ENCODE results near the gene HINT1. TPM values are rescaled to one million over a fixed set of nuclear protein-coding genes. Genes with fewer than 3 reads are reported as not detected.

Gene HINT1
- total and polyA plus RNA-seq, 9 of the 15 experiments (the other 6 are each of a cell fraction or from before 2014, with no cell fraction given), result 296 to 1,027 (median 500) TPM

DNA sequence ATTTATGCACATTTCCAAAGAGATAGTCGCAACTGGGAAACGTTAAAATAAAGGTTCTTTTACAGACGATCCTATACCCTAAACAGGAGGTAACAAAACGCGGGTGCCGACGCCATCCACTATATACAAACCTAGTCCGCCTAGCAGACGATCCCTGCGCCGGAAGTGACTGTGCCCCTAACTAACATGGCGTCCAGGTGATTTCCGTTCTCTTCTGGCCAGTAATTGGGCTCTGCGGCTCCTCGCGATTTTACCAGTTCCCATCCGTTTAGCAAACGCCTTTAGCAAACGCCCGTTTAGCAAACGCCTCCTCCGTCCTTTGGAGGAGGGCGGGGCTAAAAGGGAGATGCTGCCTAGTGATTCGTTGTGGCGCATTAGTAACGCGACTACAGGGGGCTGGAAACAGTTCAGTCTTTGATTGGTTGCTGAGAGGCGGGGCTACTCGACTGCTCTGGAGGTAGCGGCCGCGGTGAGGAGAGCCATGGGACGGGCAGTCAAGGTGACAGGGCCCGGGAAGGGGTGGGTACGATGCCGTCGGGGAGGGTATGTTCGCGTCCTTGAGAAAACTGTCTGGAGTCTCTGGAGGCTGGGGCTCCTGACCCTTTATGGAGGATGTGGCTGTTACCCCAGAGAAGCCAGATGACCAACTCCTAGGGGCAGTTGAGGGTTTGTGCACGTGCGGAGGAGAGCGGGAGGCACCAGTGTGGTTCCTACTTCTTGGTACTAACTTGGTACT is 5.7 kb upstream of the HINT1 start, which contains the start of gene LYRM7 (continued):
- TF ChIP-seq, protein P1, sequence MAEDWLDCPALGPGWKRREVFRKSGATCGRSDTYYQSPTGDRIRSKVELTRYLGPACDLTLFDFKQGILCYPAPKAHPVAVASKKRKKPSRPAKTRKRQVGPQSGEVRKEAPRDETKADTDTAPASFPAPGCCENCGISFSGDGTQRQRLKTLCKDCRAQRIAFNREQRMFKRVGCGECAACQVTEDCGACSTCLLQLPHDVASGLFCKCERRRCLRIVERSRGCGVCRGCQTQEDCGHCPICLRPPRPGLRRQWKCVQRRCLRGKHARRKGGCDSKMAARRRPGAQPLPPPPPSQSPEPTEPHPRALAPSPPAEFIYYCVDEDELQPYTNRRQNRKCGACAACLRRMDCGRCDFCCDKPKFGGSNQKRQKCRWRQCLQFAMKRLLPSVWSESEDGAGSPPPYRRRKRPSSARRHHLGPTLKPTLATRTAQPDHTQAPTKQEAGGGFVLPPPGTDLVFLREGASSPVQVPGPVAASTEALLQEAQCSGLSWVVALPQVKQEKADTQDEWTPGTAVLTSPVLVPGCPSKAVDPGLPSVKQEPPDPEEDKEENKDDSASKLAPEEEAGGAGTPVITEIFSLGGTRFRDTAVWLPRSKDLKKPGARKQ (CRISPR knock-in tag; IDR thresholded peaks at IDR 0.05), result no peak
- peak; percentile 97 for TF ChIP-seq MTA1 (IDR thresholded peaks at IDR 0.05; ENCODE audit: borderline replicate concordance)
- no peak for TF ChIP-seq ARID2 (IDR thresholded peaks at IDR 0.05)
- TF ChIP-seq, protein P2, sequence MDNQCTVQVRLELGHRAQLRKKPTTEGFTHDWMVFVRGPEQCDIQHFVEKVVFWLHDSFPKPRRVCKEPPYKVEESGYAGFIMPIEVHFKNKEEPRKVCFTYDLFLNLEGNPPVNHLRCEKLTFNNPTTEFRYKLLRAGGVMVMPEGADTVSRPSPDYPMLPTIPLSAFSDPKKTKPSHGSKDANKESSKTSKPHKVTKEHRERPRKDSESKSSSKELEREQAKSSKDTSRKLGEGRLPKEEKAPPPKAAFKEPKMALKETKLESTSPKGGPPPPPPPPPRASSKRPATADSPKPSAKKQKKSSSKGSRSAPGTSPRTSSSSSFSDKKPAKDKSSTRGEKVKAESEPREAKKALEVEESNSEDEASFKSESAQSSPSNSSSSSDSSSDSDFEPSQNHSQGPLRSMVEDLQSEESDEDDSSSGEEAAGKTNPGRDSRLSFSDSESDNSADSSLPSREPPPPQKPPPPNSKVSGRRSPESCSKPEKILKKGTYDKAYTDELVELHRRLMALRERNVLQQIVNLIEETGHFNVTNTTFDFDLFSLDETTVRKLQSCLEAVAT (IDR thresholded peaks at IDR 0.05), result no peak
- TF ChIP-seq, protein P3, sequence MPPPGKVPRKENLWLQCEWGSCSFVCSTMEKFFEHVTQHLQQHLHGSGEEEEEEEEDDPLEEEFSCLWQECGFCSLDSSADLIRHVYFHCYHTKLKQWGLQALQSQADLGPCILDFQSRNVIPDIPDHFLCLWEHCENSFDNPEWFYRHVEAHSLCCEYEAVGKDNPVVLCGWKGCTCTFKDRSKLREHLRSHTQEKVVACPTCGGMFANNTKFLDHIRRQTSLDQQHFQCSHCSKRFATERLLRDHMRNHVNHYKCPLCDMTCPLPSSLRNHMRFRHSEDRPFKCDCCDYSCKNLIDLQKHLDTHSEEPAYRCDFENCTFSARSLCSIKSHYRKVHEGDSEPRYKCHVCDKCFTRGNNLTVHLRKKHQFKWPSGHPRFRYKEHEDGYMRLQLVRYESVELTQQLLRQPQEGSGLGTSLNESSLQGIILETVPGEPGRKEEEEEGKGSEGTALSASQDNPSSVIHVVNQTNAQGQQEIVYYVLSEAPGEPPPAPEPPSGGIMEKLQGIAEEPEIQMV (tag; conservative IDR thresholded peaks at IDR 0.05; ENCODE audit: low read depth), result no peak
- no peak for TF ChIP-seq ZNF444 (CRISPR knock-in tag; IDR thresholded peaks at IDR 0.05)
- no peak for TF ChIP-seq HNRNPL (IDR thresholded peaks at IDR 0.05; ENCODE audit: low read depth, low read length)
- 0 out of 2 replicates have a peak, but pooled peaks have one; percentile 10 for TF ChIP-seq CBX1 (IDR thresholded peaks at IDR 0.05; ENCODE audit: low read depth)
- TF ChIP-seq ZNF589 (CRISPR knock-in tag; IDR thresholded peaks at IDR 0.05; ENCODE audit: low read depth), result 0 out of 2 replicates have a peak, but pooled peaks have one; percentile 29
- TF ChIP-seq, protein P4, sequence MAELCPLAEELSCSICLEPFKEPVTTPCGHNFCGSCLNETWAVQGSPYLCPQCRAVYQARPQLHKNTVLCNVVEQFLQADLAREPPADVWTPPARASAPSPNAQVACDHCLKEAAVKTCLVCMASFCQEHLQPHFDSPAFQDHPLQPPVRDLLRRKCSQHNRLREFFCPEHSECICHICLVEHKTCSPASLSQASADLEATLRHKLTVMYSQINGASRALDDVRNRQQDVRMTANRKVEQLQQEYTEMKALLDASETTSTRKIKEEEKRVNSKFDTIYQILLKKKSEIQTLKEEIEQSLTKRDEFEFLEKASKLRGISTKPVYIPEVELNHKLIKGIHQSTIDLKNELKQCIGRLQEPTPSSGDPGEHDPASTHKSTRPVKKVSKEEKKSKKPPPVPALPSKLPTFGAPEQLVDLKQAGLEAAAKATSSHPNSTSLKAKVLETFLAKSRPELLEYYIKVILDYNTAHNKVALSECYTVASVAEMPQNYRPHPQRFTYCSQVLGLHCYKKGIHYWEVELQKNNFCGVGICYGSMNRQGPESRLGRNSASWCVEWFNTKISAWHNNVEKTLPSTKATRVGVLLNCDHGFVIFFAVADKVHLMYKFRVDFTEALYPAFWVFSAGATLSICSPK (IDR thresholded peaks at IDR 0.05; ENCODE audit: borderline replicate concordance), result no peak
- TF ChIP-seq, protein P5, sequence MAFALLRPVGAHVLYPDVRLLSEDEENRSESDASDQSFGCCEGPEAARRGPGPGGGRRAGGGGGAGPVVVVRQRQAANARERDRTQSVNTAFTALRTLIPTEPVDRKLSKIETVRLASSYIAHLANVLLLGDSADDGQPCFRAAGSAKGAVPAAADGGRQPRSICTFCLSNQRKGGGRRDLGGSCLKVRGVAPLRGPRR (CRISPR knock-in tag; IDR thresholded peaks at IDR 0.05), result no peak
- no peak for TF ChIP-seq SP2 (IDR thresholded peaks at IDR 0.05; ENCODE audit: extremely low read depth, low read depth, low read length, poor library complexity, severe bottlenecking)
- TF ChIP-seq, protein P6, sequence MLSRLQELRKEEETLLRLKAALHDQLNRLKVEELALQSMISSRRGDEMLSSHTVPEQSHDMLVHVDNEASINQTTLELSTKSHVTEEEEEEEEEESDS (CRISPR knock-in tag; IDR thresholded peaks at IDR 0.05), result no peak

All from K562 (cell line).